Neural cell (in vitro differentiated cells): Measurements from ENCODE around the gene DENND4C.

ENCODE experiments used
- EP300 ChIP-seq: fragments of 450-650 bp; conservative IDR thresholded peaks from 2 replicates; pipeline ENCODE4 v1.6.1; 2014; ENCODE audit warnings: antibody characterized with exemption, mild to moderate bottlenecking, moderate library complexity; ENCODE audit not compliant: poor library complexity, severe bottlenecking
- EZH2 ChIP-seq: fragments of 200-600, 300-800 bp; shearing (Covaris generic), sonication (generic); IDR thresholded peaks from 2 replicates; pipeline ENCODE4 v1.6.1; 2014; ENCODE audit warnings: antibody characterized with exemption, low read length, borderline replicate concordance, mild to moderate bottlenecking; ENCODE audit not compliant: insufficient read depth, poor library complexity, severe bottlenecking
- MXI1 ChIP-seq: fragments of 450-650 bp; conservative IDR thresholded peaks from 2 replicates; pipeline ENCODE4 v1.6.1; 2014; ENCODE audit warnings: antibody characterized with exemption, mild to moderate bottlenecking; ENCODE audit not compliant: poor library complexity, severe bottlenecking
- POLR2AphosphoS5 ChIP-seq: IDR thresholded peaks from 2 replicates; pipeline ENCODE4 v1.6.1; 2012
- RAD21 ChIP-seq: fragments of 450-650 bp; conservative IDR thresholded peaks from 2 replicates; pipeline ENCODE4 v1.6.1; 2014; ENCODE audit warnings: antibody characterized with exemption, mild to moderate bottlenecking, moderate library complexity
- SMC3 ChIP-seq: fragments of 450-650 bp; conservative IDR thresholded peaks from 2 replicates; pipeline ENCODE4 v1.6.1; 2014; ENCODE audit warnings: antibody characterized with exemption, mild to moderate bottlenecking, moderate library complexity; ENCODE audit not compliant: poor library complexity
- TAF1 ChIP-seq: IDR thresholded peaks from 2 replicates; pipeline ENCODE4 v1.6.1; 2012; ENCODE audit warnings: low read depth
- TF ChIP-seq, protein P1 (sequence below): fragments of 450-650 bp; IDR thresholded peaks from 2 replicates; pipeline ENCODE4 v1.5.1; 2014; ENCODE audit warnings: antibody characterized with exemption, mild to moderate bottlenecking, moderate library complexity; ENCODE audit not compliant: poor library complexity, severe bottlenecking
- TF ChIP-seq, protein P2 (sequence below): IDR thresholded peaks from 2 replicates; pipeline ENCODE4 v1.6.1; 2012; ENCODE audit warnings: borderline replicate concordance

DNA sequence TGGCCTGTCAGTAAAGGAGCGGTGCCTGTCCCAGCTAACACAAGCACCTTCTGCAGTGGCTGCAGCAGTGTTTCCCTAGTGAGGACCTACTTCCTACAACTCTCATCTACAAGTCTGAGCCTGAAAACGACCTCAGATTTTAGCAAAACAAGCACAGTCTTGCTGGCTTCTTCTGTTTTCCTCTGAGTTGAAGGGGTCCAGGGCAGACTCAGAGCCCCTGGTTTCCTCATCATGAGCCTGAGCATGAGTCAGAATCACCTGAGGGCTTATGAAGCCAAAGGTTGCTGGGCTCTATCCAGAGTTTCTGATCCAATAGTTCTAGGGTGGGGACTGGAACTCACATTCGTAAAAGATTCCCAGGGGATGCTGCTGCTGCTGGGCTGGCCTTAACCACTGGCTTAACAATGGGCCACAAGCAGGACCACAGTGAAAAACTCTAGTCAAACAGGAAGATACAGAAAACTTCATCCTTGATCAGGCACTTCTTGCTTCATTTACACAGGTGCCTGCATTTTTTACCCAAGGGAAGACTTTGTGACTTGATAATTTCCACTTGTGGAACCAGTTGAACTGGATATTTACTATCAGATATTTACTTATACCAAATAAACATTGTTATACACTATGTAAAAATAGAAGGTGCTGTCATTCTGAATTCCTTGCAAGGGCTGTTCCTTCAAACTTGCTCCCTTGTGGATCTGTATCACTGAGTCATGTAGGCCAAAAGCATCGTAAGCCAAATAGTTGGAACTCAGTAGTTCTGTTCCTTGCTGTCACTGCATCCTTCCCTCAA is 174.0 kb downstream of the DENND4C start:
- TF ChIP-seq, protein P1, sequence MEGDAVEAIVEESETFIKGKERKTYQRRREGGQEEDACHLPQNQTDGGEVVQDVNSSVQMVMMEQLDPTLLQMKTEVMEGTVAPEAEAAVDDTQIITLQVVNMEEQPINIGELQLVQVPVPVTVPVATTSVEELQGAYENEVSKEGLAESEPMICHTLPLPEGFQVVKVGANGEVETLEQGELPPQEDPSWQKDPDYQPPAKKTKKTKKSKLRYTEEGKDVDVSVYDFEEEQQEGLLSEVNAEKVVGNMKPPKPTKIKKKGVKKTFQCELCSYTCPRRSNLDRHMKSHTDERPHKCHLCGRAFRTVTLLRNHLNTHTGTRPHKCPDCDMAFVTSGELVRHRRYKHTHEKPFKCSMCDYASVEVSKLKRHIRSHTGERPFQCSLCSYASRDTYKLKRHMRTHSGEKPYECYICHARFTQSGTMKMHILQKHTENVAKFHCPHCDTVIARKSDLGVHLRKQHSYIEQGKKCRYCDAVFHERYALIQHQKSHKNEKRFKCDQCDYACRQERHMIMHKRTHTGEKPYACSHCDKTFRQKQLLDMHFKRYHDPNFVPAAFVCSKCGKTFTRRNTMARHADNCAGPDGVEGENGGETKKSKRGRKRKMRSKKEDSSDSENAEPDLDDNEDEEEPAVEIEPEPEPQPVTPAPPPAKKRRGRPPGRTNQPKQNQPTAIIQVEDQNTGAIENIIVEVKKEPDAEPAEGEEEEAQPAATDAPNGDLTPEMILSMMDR, result no peak
- TF ChIP-seq EZH2, result no peak
- TF ChIP-seq RAD21, result no peak
- TF ChIP-seq EP300, result no peak
- TF ChIP-seq POLR2AphosphoS5, result no peak
- TF ChIP-seq MXI1, result no peak
- TF ChIP-seq, protein P2, sequence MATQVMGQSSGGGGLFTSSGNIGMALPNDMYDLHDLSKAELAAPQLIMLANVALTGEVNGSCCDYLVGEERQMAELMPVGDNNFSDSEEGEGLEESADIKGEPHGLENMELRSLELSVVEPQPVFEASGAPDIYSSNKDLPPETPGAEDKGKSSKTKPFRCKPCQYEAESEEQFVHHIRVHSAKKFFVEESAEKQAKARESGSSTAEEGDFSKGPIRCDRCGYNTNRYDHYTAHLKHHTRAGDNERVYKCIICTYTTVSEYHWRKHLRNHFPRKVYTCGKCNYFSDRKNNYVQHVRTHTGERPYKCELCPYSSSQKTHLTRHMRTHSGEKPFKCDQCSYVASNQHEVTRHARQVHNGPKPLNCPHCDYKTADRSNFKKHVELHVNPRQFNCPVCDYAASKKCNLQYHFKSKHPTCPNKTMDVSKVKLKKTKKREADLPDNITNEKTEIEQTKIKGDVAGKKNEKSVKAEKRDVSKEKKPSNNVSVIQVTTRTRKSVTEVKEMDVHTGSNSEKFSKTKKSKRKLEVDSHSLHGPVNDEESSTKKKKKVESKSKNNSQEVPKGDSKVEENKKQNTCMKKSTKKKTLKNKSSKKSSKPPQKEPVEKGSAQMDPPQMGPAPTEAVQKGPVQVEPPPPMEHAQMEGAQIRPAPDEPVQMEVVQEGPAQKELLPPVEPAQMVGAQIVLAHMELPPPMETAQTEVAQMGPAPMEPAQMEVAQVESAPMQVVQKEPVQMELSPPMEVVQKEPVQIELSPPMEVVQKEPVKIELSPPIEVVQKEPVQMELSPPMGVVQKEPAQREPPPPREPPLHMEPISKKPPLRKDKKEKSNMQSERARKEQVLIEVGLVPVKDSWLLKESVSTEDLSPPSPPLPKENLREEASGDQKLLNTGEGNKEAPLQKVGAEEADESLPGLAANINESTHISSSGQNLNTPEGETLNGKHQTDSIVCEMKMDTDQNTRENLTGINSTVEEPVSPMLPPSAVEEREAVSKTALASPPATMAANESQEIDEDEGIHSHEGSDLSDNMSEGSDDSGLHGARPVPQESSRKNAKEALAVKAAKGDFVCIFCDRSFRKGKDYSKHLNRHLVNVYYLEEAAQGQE, result no peak
- no peak for TF ChIP-seq SMC3
- no peak for TF ChIP-seq TAF1
